HCT116 (cell line): ENCODE measurements around the gene ATP8B4. TPM values are rescaled to one million over a fixed set of nuclear protein-coding genes. Genes with fewer than 3 reads are reported as not detected.

Source experiments
- ATAC-seq: fragments of 200-7000 bp; cut with Tn5 transposase; 2 replicates; pipeline ENCODE4 v1.9.1; 2020; ENCODE audit warnings: mild to moderate bottlenecking, moderate library complexity
- BruUV-seq: library from RNA; stranded (reverse); fragments of 400-500 nt; replicated peaks from 2 replicates; lab custom pipeline; 2021; lab: Mats Ljungman, UMichigan
- CTCF ChIA-PET: fragments of 300-600 bp; sonication (Branson Sonifier 250); formaldehyde crosslinking; loops from one replicate; lab custom pipeline; 2021; ENCODE audit warnings: antibody characterized with exemption; lab: Charles Lee
- POLR2A ChIA-PET: fragments of 300-600, 350-600 bp; sonication (Branson Sonifier 250); formaldehyde crosslinking; loops from one replicate; lab custom pipeline; 2021; ENCODE audit warnings: antibody characterized with exemption; lab: Charles Lee
- RAD21 ChIA-PET, 2 experiments: fragments of 300-600 bp; sonication (Branson Sonifier 250); formaldehyde crosslinking; loops; one replicate each; lab custom pipeline; 2023; ENCODE audit warnings: low total read pairs in 2 of 2; ENCODE audit not compliant: uncharacterized antibody in 2 of 2, unreplicated experiment in 2 of 2, low non-redundant PET in 1 of 2; lab: Charles Lee
- DNase-seq: peaks from one replicate; pipeline ENCODE4 v3.0.0-alpha.2; 2010; ENCODE audit warnings: low read depth, low spot score
- H2AFZ ChIP-seq: fragments of 200-600 bp; shearing (Covaris generic), sonication (generic); 2 replicates; pipeline ENCODE4 v1.6.1; 2017; ENCODE audit warnings: low read depth, mixed run types, mixed read lengths, antibody characterized with exemption, low read length; ENCODE audit not compliant: poor library complexity, severe bottlenecking
- H3K27ac ChIP-seq: 2 replicates; pipeline ENCODE4 v1.5.1; 2012; ENCODE audit warnings: low read depth, low read length
- H3K27me3 ChIP-seq: fragments of 200-600 bp; sonication (generic); 2 replicates; pipeline ENCODE4 v1.6.1; 2016; ENCODE audit warnings: mixed run types, low read length, mixed read lengths; ENCODE audit not compliant: insufficient read depth
- H3K36me3 ChIP-seq, 2 experiments: fragments of 200-500 bp in 1 of 2; fragments of 200-600 bp in 1 of 2; sonication (Bioruptor generic) in 1 of 2; sonication (generic) in 1 of 2; 2 replicates each; pipeline versions ENCODE4 v1.5.1 to v1.6.1; 2014 to 2016; ENCODE audit warnings: low read length in 2 of 2, inconsistent platforms in 1 of 2, mixed read lengths in 1 of 2, mixed run types in 1 of 2; ENCODE audit not compliant: insufficient read depth in 2 of 2, control insufficient read depth in 1 of 2
- H3K4me1 ChIP-seq, 2 experiments: fragments of 200-600 bp in 1 of 2; sonication (generic) in 1 of 2; 2 replicates each; pipeline versions ENCODE4 v1.5.1 to v1.6.1; 2012 to 2017; ENCODE audit warnings: low read length in 2 of 2, inconsistent platforms in 1 of 2, mild to moderate bottlenecking in 1 of 2, mixed read lengths in 1 of 2, mixed run types in 1 of 2, moderate library complexity in 1 of 2; ENCODE audit not compliant: insufficient read depth in 2 of 2, control insufficient read depth in 1 of 2
- H3K4me2 ChIP-seq: fragments of 200-600 bp; sonication (generic); 2 replicates; pipeline ENCODE4 v1.6.1; 2017; ENCODE audit warnings: mixed run types, low read length, mixed read lengths
- H3K4me3 ChIP-seq, 2 experiments: fragments of 200-600 bp in 1 of 2; sonication (generic) in 1 of 2; replicated peaks in 1 of 2; 2 replicates each; pipeline ENCODE4 v1.5.1; 2011 to 2016; ENCODE audit warnings: low read length in 2 of 2, control low read depth in 1 of 2, low read depth in 1 of 2, mild to moderate bottlenecking in 1 of 2, mixed read lengths in 1 of 2, mixed run types in 1 of 2
- H3K79me2 ChIP-seq: fragments of 200-600 bp; sonication (generic); 2 replicates; pipeline ENCODE4 v1.6.1; 2017; ENCODE audit warnings: mild to moderate bottlenecking, mixed run types, low read length, moderate library complexity, mixed read lengths; ENCODE audit not compliant: insufficient read depth
- H3K9ac ChIP-seq: fragments of 200-600 bp; sonication (generic); 2 replicates; pipeline ENCODE4 v1.6.1; 2016; ENCODE audit warnings: low read length, mixed read lengths
- H3K9me2 ChIP-seq: fragments of 200-600 bp; sonication (generic), shearing (Covaris generic); 2 replicates; pipeline ENCODE4 v1.6.1; 2017; ENCODE audit warnings: mixed run types, mild to moderate bottlenecking, moderate library complexity; ENCODE audit not compliant: insufficient read depth
- H3K9me3 ChIP-seq, 2 experiments: fragments of 200-500 bp in 1 of 2; fragments of 200-600 bp in 1 of 2; sonication (Bioruptor generic) in 1 of 2; sonication (generic) in 1 of 2; 2 replicates each; pipeline ENCODE4 v1.6.1; 2014 to 2017; ENCODE audit warnings: low read length in 2 of 2, mixed read lengths in 2 of 2, inconsistent platforms in 1 of 2, low read depth in 1 of 2, mild to moderate bottlenecking in 1 of 2, mixed run types in 1 of 2, moderate library complexity in 1 of 2; ENCODE audit not compliant: control insufficient read depth in 1 of 2, insufficient read depth in 1 of 2
- H4K20me1 ChIP-seq: fragments of 200-600 bp; sonication (generic), shearing (Covaris generic); 2 replicates; pipeline ENCODE4 v1.6.1; 2017; ENCODE audit warnings: mixed run types, mild to moderate bottlenecking, moderate library complexity; ENCODE audit not compliant: insufficient read depth
- CBX3 ChIP-seq: IDR thresholded peaks from 2 replicates; pipeline ENCODE4 v1.6.1; 2012; ENCODE audit warnings: low read depth
- EGR1 ChIP-seq: IDR thresholded peaks from 2 replicates; pipeline ENCODE4 v1.6.1; 2012; ENCODE audit warnings: low read depth
- SP1 ChIP-seq: IDR thresholded peaks from 2 replicates; pipeline ENCODE4 v1.6.1; 2012; ENCODE audit warnings: low read depth
- ZBTB33 ChIP-seq: IDR thresholded peaks from 2 replicates; pipeline ENCODE4 v1.6.1; 2011; ENCODE audit warnings: mild to moderate bottlenecking, low read length, moderate library complexity; ENCODE audit not compliant: insufficient replicate concordance; ENCODE audit errors: extremely low read depth
- ZFX ChIP-seq: fragments of 450-650 bp; IDR thresholded peaks from 2 replicates; pipeline ENCODE4 v1.6.1; 2017
- ZNF274 ChIP-seq: fragments of 200-500 bp; sonication (Bioruptor generic); IDR thresholded peaks from 2 replicates; pipeline ENCODE4 v1.6.1; 2014; ENCODE audit warnings: mild to moderate bottlenecking, low read depth, low read length, inconsistent platforms
- intact Hi-C: fragments of 100-400 bp; cut with micrococcal nuclease; formaldehyde crosslinking; loops from 2 replicates; pipeline ENCODE4 v1.10.0; 2022
- total RNA-seq: library from RNA; stranded (reverse); gene quantifications from one replicate; pipeline ENCODE4 v1.2.1, GENCODE V29; 2021; ENCODE audit not compliant: unreplicated experiment
- TF ChIP-seq, protein P1 (sequence below), 3 experiments: fragments of 200-600 bp in 1 of 3; sonication (generic) in 1 of 3; IDR thresholded peaks in 2 of 3; conservative IDR thresholded peaks in 1 of 3; 2 replicates each; pipeline ENCODE4 v1.5.1; 2012 to 2017; ENCODE audit warnings: low read depth in 2 of 3, low read length in 2 of 3, antibody characterized with exemption in 1 of 3, borderline replicate concordance in 1 of 3, control low read depth in 1 of 3, mild to moderate bottlenecking in 1 of 3, mixed read lengths in 1 of 3, mixed run types in 1 of 3, moderate library complexity in 1 of 3; ENCODE audit not compliant: insufficient read depth in 1 of 3
- TF ChIP-seq, protein P2 (sequence below): IDR thresholded peaks from 2 replicates; pipeline ENCODE4 v1.6.1; 2012; ENCODE audit warnings: low read depth

The ATP8B4 gene
- total RNA-seq, 1 experiment from 2014 or later: 0.25 TPM

GRCh38 chr15:50061503-50061902, 57.5 kb downstream of the ATP8B4 start:
- Histone ChIP-seq H3K79me2 (no peaks in the 10 kb centered on the region), H3K27me3 (no peaks in the 10 kb centered on the region), H2AFZ (no peak overlapping the region), H3K27ac (no peak overlapping the region), H3K9ac (no peak overlapping the region), H3K9me3 (no peaks in the 10 kb centered on the region), H3K36me3 (no peaks in the 10 kb centered on the region), H3K4me3 (no peak overlapping the region), H4K20me1 (no peaks in the 10 kb centered on the region), H3K4me1 (no peaks in the 10 kb centered on the region; a peak in 1 of 4 replicates), H3K9me2 (no peaks in the 10 kb centered on the region), H3K4me2 (no peak overlapping the region)
- no peak for DNase-seq
- no TSS peak for BruUV-seq
- intact Hi-C loops: no loop called here
- TF ChIP-seq, protein P1, sequence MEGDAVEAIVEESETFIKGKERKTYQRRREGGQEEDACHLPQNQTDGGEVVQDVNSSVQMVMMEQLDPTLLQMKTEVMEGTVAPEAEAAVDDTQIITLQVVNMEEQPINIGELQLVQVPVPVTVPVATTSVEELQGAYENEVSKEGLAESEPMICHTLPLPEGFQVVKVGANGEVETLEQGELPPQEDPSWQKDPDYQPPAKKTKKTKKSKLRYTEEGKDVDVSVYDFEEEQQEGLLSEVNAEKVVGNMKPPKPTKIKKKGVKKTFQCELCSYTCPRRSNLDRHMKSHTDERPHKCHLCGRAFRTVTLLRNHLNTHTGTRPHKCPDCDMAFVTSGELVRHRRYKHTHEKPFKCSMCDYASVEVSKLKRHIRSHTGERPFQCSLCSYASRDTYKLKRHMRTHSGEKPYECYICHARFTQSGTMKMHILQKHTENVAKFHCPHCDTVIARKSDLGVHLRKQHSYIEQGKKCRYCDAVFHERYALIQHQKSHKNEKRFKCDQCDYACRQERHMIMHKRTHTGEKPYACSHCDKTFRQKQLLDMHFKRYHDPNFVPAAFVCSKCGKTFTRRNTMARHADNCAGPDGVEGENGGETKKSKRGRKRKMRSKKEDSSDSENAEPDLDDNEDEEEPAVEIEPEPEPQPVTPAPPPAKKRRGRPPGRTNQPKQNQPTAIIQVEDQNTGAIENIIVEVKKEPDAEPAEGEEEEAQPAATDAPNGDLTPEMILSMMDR (IDR thresholded peaks at IDR 0.05 in 2 of 3, conservative IDR thresholded peaks at IDR 0.05 in 1 of 3; ENCODE audit: borderline replicate concordance in 1 of 3, insufficient read depth in 1 of 3, low read depth in 2 of 3, low read length in 2 of 3): no peak
- TF ChIP-seq ZFX: no peak
- no peak for TF ChIP-seq CBX3
- no peak for TF ChIP-seq ZNF274
- TF ChIP-seq, protein P2, sequence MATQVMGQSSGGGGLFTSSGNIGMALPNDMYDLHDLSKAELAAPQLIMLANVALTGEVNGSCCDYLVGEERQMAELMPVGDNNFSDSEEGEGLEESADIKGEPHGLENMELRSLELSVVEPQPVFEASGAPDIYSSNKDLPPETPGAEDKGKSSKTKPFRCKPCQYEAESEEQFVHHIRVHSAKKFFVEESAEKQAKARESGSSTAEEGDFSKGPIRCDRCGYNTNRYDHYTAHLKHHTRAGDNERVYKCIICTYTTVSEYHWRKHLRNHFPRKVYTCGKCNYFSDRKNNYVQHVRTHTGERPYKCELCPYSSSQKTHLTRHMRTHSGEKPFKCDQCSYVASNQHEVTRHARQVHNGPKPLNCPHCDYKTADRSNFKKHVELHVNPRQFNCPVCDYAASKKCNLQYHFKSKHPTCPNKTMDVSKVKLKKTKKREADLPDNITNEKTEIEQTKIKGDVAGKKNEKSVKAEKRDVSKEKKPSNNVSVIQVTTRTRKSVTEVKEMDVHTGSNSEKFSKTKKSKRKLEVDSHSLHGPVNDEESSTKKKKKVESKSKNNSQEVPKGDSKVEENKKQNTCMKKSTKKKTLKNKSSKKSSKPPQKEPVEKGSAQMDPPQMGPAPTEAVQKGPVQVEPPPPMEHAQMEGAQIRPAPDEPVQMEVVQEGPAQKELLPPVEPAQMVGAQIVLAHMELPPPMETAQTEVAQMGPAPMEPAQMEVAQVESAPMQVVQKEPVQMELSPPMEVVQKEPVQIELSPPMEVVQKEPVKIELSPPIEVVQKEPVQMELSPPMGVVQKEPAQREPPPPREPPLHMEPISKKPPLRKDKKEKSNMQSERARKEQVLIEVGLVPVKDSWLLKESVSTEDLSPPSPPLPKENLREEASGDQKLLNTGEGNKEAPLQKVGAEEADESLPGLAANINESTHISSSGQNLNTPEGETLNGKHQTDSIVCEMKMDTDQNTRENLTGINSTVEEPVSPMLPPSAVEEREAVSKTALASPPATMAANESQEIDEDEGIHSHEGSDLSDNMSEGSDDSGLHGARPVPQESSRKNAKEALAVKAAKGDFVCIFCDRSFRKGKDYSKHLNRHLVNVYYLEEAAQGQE: no peak
- TF ChIP-seq ZBTB33: no peak
- no peak for TF ChIP-seq SP1
- TF ChIP-seq EGR1: no peak
- RAD21 ChIA-PET: no interaction called here
- ATAC-seq: no peak
- POLR2A ChIA-PET: interaction anchor here (0.6 kb wide), 1 partner anchor 1676 kb away, joined by 3 read pairs; the partner anchor contains the start of gene LYSMD2
- CTCF ChIA-PET: interaction anchor here (0.6 to 1.4 kb wide), 2 partner anchors 10 to 255 kb away, joined by 3 read pairs; no protein-coding TSS in a partner anchor
